DMS153 treated with DMSO at 0.1 percent for 48 hours (cell line): ENCODE measurements around the gene SLC27A1.
"Not testable (repeated sequence)": the region's sequence is repeated elsewhere in the genome, so short reads cannot be mapped to it uniquely, and the experiment has no call there.

Source experiments
- DNase-seq: peaks from one replicate; lab custom pipeline; 2025; ENCODE audit not compliant: unreplicated experiment; lab: John Stamatoyannopoulos, UW

The SLC27A1 gene

DNA sequence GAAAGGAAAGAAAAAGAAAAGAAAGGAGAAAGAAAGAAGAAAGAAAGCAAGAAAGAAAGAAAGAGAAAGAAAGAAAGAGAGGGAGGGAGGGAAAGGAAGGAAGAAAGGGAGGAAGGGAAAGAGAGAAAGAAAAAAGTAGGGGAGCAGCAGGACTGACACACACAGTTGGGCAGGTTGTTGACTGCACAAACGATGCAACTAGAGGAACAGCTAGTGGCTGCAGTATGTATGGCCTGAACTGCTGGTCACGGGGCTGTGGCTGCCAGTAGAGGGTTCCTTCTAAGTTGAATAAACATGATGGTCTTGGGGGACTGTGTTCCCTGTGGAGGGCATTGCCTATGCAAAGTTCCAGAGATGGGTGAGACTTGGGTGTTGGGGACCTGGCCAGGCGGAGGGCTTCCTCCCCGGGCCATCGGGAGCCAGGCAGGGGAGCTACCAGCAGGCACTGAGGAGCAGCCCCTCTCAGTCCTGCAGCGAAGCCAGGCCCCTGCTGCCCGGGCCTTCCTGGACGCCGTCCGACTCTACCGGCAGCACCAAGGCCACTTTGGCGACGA, 68.4 kb downstream of the SLC27A1 start:
- DNase-seq: no peak

DNA sequence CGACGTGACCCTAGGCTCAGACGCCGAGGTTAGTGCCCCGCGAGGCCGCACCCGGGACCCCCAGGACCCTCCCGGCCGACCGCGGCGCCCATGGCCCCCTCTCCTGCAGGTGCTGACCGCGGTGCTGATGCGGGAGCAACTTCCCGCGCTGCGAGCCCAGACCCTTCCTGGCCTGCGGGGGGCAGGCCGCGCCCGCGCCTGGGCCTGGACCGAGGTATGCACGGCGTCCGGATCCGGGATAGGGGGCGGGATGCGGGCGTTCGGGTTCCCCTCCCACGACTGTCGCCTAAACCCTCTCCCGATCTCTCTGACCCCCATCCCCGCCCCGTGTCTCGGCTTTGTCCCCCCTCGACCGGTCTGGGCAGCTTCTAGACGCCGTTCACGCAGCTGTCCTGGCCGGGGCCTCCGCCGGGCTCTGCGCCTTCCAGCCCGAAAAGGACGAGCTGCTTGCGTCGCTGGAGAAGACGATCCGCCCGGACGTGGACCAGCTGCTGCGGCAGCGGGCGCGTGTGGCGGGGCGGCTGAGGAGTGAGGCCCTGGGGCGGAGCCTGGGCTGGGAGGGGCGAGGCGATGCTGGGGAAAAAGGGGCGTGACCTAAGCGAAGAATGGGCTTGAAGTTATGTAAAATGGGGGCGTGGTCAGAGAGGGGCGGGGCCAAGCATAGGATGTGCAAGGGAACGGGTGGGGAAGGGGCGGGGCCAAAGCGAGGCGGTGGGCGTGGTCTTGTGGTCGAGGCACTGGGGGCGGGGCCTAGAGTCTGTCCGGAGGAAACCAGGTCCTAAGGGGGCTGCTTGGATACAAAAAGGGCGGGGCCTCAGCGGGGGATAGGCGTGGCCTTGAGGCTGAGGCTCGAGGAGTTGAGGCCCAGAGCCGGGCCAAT, 69.2 kb downstream of the SLC27A1 start:
- DNase-seq: peak; percentile 94

DNA sequence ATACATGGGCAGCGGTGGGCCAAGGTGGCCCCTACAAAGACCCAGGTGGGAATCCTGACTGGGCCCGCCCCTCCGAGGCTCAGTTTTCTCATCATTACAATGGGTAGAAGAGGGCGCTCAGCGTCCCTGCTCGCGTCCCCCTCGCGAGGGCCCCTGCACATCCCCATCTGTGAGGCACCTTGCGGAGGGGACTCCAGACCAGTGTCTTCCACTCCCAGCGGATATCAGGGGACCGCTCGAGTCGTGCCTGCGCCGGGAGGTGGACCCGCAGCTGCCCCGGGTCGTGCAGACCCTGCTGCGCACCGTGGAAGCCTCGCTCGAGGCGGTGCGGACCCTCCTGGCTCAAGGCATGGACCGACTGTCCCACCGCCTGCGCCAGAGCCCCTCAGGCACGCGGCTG, 69.8 kb downstream of the SLC27A1 start:
- DNase-seq: no peak

GRCh38 chr19:17541184-17541759, 70.9 kb downstream of the SLC27A1 start:
- no peak for DNase-seq

GRCh38 chr19:17542042-17542441, 71.7 kb downstream of the SLC27A1 start:
- DNase-seq: no peak

DNA sequence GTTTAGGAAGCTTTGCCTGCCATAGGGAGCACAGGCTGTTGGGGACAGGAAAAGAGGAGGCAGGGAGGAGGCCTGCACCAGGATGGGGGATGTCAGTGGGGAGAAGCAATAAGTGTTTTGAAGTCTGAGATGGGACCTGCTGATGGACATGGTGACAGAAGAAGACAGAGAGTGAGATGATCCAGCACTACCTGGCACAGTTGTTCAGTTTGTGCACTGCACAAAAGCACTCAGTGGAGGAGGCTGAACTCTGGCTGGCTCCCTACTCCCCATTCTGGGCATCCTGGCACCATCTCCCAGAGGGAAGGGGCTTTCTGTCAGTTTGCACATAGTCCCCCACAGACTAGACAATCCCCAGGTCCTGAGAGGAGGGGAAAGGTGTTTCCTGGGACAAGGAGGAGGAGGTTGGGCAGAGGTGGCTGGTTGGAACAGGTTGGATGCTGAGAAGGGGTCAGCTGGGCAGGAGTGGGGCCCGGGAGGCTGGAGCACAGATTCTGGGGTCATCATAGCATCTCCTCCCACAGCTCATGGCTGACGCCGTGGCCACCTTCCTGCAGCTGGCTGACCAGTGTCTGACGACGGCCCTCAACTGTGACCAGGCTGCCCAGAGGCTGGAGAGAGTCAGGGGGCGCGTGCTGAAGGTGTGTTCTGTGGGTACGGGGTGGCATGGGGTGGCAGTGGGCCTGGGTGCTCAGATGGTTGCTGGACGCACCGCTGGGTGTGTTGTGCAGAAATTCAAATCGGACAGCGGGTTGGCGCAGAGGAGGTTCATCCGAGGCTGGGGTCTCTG, 72.7 kb downstream of the SLC27A1 start:
- no peak for DNase-seq

- DNase-seq: no peak
These were observed 73.7 kb downstream of the SLC27A1 start for GRCh38 chr19:17543986-17544385.

DNA sequence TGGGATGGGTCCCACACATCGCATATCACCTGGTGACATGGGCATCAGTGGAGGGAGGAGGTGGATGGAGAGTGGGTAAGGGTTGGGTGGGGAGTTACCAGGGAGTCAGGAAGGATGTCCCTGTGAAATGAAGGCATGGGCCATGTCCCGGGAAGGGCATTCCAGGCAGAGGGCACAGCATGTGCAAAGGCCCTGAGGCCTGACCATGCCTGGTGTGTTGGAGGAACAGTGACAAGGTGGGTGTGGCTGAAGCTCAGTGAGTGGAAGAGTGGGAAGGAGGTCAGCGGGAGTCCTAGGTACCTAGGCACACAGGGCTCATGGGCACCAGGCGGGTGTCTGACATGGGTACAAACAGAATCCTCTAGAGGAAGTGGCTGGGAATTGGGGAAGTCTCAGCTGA, 74.1 kb downstream of the SLC27A1 start:
- DNase-seq: no peak

GRCh38 chr19:17548145-17548544, 77.8 kb downstream of the SLC27A1 start:
- no peak for DNase-seq

- DNase-seq: no peak
These were observed 78.9 kb downstream of the SLC27A1 start for GRCh38 chr19:17549085-17549740.

DNA sequence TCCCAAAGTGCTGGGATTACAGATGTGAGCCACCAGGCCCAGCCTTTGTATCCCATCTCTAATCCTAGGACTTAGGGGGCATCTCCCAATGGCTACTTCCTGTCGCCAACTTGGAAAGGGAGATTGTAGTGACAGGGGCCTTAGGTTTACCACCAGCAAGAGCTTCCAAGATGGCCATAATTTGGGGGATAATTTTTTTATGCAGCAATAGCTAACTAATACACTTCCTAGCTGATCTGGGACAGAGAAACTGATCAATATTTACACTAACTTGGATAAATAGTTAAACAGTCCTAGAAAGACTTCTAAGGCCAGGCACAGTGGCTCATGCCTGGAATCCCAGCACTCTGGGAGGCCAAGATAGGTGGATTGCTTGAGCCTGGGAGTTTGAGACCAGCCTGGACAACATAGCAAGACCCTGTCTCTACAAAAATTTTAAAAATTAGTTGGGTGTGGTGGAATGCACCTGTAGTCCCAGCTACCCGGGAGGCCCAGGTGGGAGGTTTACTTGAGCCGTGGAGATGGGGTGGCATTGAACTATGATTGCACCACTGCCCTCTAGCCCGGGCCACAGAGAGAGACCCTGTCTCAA, 79.8 kb downstream of the SLC27A1 start:
- DNase-seq: no peak

GRCh38 chr19:17552735-17553134, 82.4 kb downstream of the SLC27A1 start:
- DNase-seq: not testable (repeated sequence)

- DNase-seq: peak; percentile 26
These were observed 82.9 kb downstream of the SLC27A1 start for GRCh38 chr19:17553256-17553655.

- no peak for DNase-seq
These were observed 84.7 kb downstream of the SLC27A1 start for GRCh38 chr19:17554968-17555479.

DNA sequence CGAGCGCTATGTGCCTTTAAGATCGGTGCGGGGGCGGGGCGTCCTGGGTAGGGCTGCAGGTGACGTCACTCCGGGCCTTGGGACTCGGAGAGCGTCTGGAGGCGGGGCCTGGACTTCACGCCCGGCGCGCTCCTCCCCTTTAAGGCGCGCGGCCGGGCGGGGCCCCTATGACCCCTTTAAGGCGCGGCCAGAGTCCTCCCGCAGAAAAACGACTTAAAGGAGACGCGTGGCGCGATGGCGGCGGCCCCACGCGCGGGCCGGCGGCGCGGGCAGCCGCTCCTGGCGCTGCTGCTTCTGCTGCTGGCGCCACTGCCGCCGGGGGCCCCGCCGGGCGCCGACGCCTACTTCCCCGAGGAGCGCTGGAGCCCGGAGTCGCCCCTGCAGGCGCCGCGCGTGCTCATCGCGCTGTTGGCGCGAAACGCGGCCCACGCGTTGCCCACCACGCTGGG, 85.2 kb downstream of the SLC27A1 start, which contains the start of gene COLGALT1:
Gene COLGALT1 (plus strand): TSS at position 170 of the 449 bp plus-strand sequence. CDS start 65 bp downstream, at position 235.
- DNase-seq: peak; percentile 89
